Measurements from ENCODE around the gene MORN1.

- TF ChIP-seq POLR2A (IDR thresholded peaks at IDR 0.05), result no peak
- no peak for TF ChIP-seq CTCF (IDR thresholded peaks at IDR 0.05 in 8 of 11, conservative IDR thresholded peaks at IDR 0.05 in 3 of 11)
Measured at GRCh38 chr1:2417833-2418225, 26.5 kb upstream of the MORN1 start.
